Measurements from ENCODE around the gene TFPI. TPM values are rescaled to one million over a fixed set of nuclear protein-coding genes. Genes with fewer than 3 reads are reported as not detected.
A peak's percentile ranks its signal among the peaks of the same experiment; 100 is the strongest.

TFPI gene
- total RNA-seq, 2 donors from 2014 or later: 63.5 to 86.8 TPM

DNA sequence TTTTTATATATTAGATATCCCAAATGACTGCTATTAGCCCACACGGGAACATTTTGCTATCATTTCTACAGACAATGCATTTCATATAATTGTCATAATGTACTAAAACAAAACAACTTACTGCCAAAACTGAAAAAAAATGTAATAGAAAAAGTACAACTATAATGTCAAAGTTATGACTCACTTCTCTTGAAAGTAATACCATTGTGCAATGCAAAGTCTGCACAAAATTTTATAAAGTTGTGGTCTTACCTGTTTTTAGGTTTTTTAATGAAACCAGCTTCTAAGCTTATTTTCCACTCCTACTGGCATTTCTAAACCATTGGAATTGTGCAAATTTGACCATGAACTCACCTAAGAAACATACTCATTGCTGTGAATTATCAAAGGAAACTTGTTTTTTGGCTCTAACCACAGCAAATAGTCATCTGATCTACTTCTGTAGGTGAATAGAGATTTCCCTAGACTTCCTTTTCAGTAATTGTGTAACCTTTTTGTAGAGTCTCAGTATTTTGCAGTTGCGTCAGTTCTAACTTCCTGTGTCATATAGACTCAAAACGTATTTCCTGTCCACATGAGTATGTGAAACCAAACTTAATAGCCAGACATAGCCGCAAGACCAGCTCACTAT lies 31.9 kb upstream of the TFPI start:
- no peaks in the 10 kb centered on the region for H3K36me3 ChIP-seq
- H3K9me3 ChIP-seq: no peaks in the 10 kb centered on the region
- DNase-seq (ENCODE audit: low spot score) (no peak), ATAC-seq (ENCODE audit: insufficient number of reproducible peaks, low FRiP score, low read depth) (no peak)
- no peaks in the 10 kb centered on the region for H3K27me3 ChIP-seq (replicated peaks; ENCODE audit: insufficient read depth)
- peaks cover 5 to 6% of the 10 kb centered on the region in 2 donors for H3K4me1 ChIP-seq (ENCODE audit: control insufficient read depth in 1 of 2, low read depth in 2 of 2)
- TF ChIP-seq, protein P1, sequence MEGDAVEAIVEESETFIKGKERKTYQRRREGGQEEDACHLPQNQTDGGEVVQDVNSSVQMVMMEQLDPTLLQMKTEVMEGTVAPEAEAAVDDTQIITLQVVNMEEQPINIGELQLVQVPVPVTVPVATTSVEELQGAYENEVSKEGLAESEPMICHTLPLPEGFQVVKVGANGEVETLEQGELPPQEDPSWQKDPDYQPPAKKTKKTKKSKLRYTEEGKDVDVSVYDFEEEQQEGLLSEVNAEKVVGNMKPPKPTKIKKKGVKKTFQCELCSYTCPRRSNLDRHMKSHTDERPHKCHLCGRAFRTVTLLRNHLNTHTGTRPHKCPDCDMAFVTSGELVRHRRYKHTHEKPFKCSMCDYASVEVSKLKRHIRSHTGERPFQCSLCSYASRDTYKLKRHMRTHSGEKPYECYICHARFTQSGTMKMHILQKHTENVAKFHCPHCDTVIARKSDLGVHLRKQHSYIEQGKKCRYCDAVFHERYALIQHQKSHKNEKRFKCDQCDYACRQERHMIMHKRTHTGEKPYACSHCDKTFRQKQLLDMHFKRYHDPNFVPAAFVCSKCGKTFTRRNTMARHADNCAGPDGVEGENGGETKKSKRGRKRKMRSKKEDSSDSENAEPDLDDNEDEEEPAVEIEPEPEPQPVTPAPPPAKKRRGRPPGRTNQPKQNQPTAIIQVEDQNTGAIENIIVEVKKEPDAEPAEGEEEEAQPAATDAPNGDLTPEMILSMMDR (IDR thresholded peaks at IDR 0.05): no peak
- H3K27ac ChIP-seq: no peak overlapping the region
- no peak overlapping the region for H3K4me3 ChIP-seq

DNA sequence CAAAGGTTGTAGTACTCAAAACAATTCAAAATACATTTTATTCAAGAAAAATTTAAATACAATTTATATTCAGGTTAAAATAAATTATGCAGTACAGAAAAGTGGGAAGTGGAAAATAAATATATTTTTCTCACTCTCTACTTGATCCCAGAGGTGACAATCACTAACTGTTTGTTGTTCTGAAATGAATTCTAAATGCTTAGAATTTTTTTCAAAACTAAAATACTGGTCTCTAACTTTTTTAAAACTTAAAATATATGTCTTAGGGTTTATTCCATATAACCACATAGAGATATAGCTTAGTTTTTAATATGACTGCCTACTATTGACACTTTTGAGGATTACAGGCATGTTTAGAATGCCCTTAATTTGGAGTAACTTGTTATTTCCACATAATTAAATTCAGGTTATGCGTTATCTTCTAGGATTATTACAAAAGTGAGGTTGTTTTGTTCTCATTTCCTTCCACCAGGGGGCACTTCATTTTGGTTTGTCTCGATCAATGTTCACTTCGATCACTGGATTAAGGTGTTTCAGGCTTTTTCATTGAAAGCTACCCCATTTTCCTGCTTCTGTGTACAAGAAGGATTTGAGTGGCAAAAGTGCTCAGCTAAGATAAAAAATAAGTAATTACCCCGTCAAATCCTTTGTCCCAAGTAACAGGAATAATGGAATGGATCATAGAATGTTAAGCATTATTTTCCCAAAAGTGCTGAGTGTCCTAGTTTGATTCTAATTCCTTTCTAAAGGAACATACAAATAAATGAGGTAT lies 27.1 kb upstream of the TFPI start:
- TF ChIP-seq, protein P1 (IDR thresholded peaks at IDR 0.05): peak; percentile 67
- DNase-seq (ENCODE audit: low spot score) (no peak), ATAC-seq (ENCODE audit: insufficient number of reproducible peaks, low FRiP score, low read depth) (no peak)
- no peak overlapping the region for H3K27ac ChIP-seq
- no peaks in the 10 kb centered on the region for H3K36me3 ChIP-seq
- peak overlapping the region; percentile 69 for H3K4me3 ChIP-seq
- H3K9me3 ChIP-seq: no peaks in the 10 kb centered on the region
- H3K4me1 ChIP-seq (ENCODE audit: control insufficient read depth in 1 of 2, low read depth in 2 of 2): peaks cover 9 to 12% of the 10 kb centered on the region in 2 donors
- H3K27me3 ChIP-seq (replicated peaks; ENCODE audit: insufficient read depth): no peaks in the 10 kb centered on the region

DNA sequence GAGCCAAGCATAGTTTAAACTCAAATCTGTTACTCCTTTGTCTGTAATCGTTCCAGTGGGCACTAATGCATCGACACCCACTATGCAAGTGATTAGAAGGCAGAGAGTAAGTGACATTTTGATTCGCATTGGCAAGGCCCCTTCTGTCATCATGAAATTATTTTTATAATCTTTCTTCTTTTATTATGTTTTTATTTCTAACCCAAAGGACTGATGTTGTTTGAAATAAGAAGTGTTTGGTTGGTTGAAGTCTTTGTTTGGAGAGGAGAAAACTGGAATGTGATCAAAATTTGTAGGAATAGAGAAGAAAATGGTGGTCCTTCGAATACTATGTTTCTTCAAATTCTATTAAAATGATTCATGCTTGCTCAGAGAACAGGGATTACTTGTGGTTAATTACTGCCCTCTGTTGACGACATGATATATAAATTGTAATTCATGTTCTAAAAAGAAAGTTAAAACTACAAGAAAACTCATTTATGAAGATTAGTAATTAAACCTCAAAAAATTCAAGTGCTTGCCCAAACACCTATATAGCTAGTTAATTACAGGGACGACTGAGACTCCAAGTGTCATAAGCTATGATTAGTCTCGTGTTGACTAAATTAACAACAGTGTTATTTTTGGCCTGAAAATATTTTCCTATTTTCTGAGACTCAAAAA lies 26.4 kb upstream of the TFPI start:
- Histone ChIP-seq H3K27ac (no peak overlapping the region), H3K4me3 (peak overlapping the region; percentile 69), H3K27me3 (replicated peaks; ENCODE audit: insufficient read depth) (no peaks in the 10 kb centered on the region), H3K4me1 (ENCODE audit: control insufficient read depth in 1 of 2, low read depth in 2 of 2) (peaks cover 8 to 9% of the 10 kb centered on the region in 2 donors), H3K9me3 (no peaks in the 10 kb centered on the region), H3K36me3 (no peaks in the 10 kb centered on the region)
- ATAC-seq (ENCODE audit: insufficient number of reproducible peaks, low FRiP score, low read depth) (peak; percentile 63), DNase-seq (ENCODE audit: low spot score) (no peak)
- TF ChIP-seq, protein P1 (IDR thresholded peaks at IDR 0.05): peak; percentile 42

DNA sequence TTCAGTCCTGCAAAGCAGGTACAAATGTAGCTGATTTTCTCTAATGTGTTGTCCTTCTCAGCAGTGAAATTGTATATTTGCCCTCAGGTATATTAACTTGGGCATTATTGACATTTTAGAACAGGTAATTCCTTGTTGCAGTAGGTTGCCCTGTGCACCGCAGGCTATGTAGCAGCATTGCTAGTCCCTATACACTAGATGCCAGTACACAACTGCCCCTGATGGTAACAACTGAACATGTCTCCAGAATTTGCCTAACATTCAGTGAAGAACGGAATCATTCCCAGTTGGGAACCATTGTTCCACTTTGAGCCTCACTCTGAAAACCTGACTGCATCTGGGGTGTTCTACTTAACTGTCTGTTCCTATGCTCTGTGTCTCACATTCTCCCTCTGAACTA lies 23.1 kb upstream of the TFPI start:
- Histone ChIP-seq H3K4me1 (ENCODE audit: control insufficient read depth in 1 of 2, low read depth in 2 of 2) (peaks cover 8 to 15% of the 10 kb centered on the region in 2 donors), H3K4me3 (no peak overlapping the region), H3K36me3 (no peaks in the 10 kb centered on the region), H3K27ac (no peak overlapping the region), H3K27me3 (replicated peaks; ENCODE audit: insufficient read depth) (no peaks in the 10 kb centered on the region), H3K9me3 (no peaks in the 10 kb centered on the region)
- TF ChIP-seq, protein P1 (IDR thresholded peaks at IDR 0.05): no peak
- no peak for ATAC-seq (ENCODE audit: insufficient number of reproducible peaks, low FRiP score, low read depth)
- DNase-seq (ENCODE audit: low spot score): no peak

DNA sequence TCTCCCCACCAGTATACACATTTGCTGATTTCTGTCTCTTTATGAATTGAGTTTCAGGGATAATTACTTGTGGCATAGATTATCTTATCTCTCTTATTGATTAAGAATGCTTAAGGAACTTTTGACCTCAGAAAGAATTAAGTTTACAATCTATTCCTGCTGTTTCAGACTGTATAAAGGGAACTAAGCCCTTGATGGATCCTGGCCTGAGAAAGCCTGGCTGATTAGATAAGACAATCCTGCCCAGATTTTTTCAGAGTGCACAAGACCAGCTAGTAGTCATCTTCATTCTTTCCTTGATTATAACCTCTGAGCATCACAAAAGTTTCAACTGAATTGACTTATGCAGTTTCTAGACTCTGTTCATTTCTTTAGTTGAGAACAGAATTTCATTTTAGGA lies 22.7 kb upstream of the TFPI start:
- Histone ChIP-seq H3K9me3 (no peaks in the 10 kb centered on the region), H3K36me3 (no peaks in the 10 kb centered on the region), H3K27ac (no peak overlapping the region), H3K4me3 (no peak overlapping the region), H3K27me3 (replicated peaks; ENCODE audit: insufficient read depth) (no peaks in the 10 kb centered on the region), H3K4me1 (ENCODE audit: control insufficient read depth in 1 of 2, low read depth in 2 of 2) (peaks cover 8 to 15% of the 10 kb centered on the region in 2 donors)
- DNase-seq (ENCODE audit: low spot score) (no peak), ATAC-seq (ENCODE audit: insufficient number of reproducible peaks, low FRiP score, low read depth) (no peak)
- TF ChIP-seq, protein P1 (IDR thresholded peaks at IDR 0.05): no peak
